Erythroblast (primary cell): ENCODE results near the gene CACNB4.
A peak's percentile ranks its signal among the peaks of the same experiment; 100 is the strongest.
"Not testable (repeated sequence)": the region's sequence is repeated elsewhere in the genome, so short reads cannot be mapped to it uniquely, and the experiment has no call there.

Experiments used
- DNase-seq, 2 experiments: peaks; one replicate each; lab custom pipeline; 2025; lab: John Stamatoyannopoulos, UW
- GATA1 ChIP-seq: IDR thresholded peaks from 2 replicates; pipeline ENCODE4 v1.6.1; 2011; ENCODE audit warnings: low read depth, mild to moderate bottlenecking, control low read depth, low read length, moderate library complexity
- POLR2A ChIP-seq: IDR thresholded peaks from 2 replicates; pipeline ENCODE4 v1.6.1; 2011; ENCODE audit warnings: mild to moderate bottlenecking, low read length

The CACNB4 gene

GRCh38 chr2:151795646-151796240 is 303.1 kb downstream of the CACNB4 start:
- TF ChIP-seq POLR2A (no peak), GATA1 (no peak)
- no peak for DNase-seq

- DNase-seq = not testable (repeated sequence)
Observed at GRCh38 chr2:151794422-151794821, 304.4 kb downstream of the CACNB4 start.

DNA sequence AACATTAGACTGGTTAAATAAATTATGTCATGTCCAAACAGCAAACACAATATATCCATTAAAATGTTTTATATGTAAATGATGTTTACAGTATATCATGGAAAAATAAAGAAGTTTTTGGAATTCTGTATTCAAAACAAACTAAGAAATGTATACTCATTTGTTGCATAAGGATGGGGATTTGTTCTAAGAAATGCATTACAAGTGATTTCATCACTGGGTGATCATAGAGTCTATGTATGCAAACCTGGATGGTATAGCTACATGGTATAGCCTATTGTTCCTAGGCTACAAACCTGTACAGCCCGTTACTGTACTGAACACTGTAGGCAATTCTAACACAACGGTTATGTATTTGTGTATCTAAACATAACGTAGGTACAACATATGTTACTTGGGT is 305.7 kb downstream of the CACNB4 start:
- peak; percentile 8 to 72 for DNase-seq
- TF ChIP-seq POLR2A (no peak), GATA1 (no peak)

DNA sequence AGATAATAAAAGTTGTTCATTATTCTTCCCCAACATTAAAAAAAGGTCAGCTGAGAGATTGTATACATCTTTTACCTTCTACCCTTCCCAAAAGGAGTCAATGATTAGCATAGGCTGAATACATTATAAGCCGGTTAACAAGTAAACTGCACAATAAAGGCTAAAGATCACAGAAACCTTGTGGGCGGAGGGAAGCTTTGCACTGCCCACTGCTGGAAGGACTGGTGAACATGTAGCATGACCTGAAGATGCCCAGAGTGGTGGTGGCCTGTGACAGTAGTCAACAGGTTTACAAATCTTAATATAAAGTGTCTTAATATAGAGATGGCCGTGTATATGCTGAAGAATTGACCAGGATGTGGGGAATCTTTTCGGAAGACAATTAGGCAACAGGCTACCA is 306.3 kb downstream of the CACNB4 start:
- TF ChIP-seq GATA1 (no peak), POLR2A (no peak)

DNA sequence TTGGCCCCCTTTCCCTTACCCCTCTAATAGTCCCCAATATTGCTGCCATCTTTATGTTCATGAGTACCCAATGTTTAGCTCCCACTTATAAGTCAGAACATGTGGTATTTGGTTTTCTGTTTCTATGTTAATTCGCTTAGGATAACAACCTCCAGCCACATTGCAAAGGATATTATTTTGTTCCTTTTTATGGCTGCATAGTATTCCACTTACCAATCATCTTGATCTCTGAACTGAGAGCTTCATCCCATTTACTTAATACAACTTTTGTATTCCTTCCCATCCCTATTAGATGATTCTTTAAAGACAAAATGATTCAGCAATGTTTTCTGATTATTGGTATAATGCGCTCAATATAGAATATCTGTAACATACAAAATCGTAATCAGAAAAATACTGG is 307.3 kb downstream of the CACNB4 start:
- DNase-seq = no peak
- TF ChIP-seq POLR2A = no peak
- no peak for TF ChIP-seq GATA1

More for the DNA sequence above, 306.3 kb downstream of the CACNB4 start:
- peak; percentile 61 to 64 for DNase-seq

DNA sequence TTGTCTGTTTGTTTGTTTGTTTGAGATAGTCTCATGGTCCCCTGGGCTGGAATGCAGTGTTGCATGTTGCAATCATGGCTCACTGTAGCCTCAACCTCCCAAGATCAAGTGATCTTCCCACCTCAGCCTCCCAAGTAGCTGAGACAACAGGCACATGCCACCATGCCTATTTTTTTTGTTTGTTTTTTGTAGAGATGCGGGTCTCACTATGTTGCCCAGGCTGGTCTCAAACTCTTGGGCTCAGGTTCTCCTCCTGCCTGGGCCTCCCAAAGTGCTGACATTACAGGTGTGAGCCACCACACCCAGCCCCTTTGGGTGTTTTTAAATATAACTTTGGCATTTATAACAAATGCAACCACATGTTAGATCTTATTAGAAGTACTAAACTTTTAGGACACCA is 308.2 kb downstream of the CACNB4 start:
- TF ChIP-seq POLR2A (no peak), GATA1 (no peak)
- DNase-seq = no peak

GRCh38 chr2:151789055-151789834 is 309.6 kb downstream of the CACNB4 start:
- peak; percentile 78 to 94 for DNase-seq
- TF ChIP-seq GATA1 (no peak), POLR2A (peak; percentile 21)

GRCh38 chr2:151786483-151786882 is 312.4 kb downstream of the CACNB4 start:
- DNase-seq = no peak
- TF ChIP-seq GATA1 (no peak), POLR2A (no peak)

GRCh38 chr2:151786077-151786476 is 312.8 kb downstream of the CACNB4 start:
- DNase-seq = no peak
- TF ChIP-seq GATA1 (no peak), POLR2A (no peak)

DNA sequence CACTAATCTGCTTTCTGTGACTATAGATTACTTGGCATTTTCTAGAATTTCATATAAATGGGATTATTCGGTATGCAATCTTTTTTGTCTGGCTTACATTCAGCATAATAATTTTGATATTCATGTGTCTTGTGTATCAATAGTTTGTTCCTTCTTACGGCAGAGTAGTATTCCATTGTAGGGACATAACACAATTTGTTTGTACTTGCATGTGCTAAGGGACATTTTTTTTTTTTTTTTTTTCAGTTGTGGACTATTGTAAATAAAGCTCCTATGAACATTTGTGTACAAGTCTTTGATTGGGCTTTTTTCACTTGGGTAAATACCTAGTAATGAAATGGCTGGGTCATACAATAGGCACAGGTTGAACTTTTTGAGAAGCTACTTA is 315.7 kb downstream of the CACNB4 start:
- TF ChIP-seq GATA1 = no peak
- no peak for TF ChIP-seq POLR2A
- DNase-seq = peak in 1 of 2 experiments; percentile 64
